ENCODE data around the gene USP7.

DNA sequence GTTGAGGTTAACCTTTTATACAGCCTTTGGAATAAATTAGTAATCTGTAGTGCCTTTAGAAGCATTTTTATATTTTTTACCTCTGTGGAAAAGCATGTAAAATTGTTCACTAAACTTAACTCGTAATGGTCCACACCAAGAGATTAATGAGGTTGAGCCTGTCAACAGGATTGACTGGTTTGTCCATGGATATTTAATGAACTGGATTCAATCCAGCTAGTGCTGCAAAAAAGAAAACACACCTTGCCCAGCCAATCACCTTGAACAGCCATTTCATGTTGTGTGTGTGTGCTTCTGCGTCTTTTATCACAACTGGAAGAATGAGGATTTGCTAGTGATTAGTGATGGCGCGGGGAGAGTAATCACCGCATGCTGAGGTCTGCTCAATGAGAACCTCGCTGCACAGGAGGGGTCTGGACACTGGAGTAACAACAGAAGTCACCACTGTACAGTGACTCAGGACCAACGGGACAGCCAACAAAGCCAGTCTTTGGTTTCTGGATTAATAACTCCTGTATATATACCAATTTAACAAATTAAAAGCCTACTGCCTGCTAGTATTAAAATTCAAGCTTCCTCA is 47.9 kb downstream of the USP7 start:
- no peak for TF ChIP-seq CTCF (conservative IDR thresholded peaks at IDR 0.05; ENCODE audit: low read length)
- no peak for TF ChIP-seq EZH2phosphoT487 (IDR thresholded peaks at IDR 0.05; ENCODE audit: borderline replicate concordance, low read depth, low read length)

Measured in OCI-LY7 (cell line).